ENCODE measurements around the gene CRYZL1.

Gene CRYZL1

DNA sequence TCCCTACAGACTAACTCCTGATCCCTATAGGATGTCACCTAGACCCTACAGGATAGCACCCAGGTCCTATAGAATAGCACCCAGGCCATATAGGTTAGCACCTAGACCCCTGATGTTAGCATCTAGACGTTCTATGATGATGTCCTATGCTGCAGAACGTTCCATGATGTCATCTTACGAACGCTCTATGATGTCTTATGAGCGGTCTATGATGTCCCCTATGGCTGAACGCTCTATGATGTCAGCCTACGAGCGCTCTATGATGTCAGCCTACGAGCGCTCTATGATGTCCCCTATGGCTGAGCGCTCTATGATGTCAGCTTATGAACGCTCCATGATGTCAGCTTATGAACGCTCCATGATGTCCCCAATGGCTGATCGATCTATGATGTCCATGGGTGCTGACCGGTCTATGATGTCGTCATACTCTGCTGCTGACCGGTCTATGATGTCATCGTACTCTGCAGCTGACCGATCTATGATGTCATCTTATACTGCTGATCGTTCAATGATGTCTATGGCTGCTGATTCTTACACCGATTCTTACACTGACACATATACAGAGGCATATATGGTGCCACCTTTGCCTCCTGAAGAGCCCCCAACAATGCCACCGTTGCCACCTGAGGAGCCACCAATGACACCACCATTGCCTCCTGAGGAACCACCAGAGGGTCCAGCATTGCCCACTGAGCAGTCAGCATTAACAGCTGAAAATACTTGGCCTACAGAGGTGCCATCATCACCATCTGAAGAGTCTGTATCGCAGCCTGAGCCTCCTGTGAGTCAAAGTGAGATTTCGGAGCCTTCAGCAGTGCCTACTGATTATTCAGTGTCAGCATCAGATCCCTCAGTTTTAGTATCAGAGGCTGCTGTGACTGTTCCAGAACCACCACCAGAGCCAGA is 89.2 kb downstream of the CRYZL1 start:
- POLR2A ChIA-PET: interaction anchor here (1.1 to 1.5 kb wide), 2 partner anchors 9 to 18 kb away, joined by 3 read pairs; no protein-coding TSS in a partner anchor
- no peak for DNase-seq (ENCODE audit: low read depth, low spot score)
- TF ChIP-seq, protein P1, sequence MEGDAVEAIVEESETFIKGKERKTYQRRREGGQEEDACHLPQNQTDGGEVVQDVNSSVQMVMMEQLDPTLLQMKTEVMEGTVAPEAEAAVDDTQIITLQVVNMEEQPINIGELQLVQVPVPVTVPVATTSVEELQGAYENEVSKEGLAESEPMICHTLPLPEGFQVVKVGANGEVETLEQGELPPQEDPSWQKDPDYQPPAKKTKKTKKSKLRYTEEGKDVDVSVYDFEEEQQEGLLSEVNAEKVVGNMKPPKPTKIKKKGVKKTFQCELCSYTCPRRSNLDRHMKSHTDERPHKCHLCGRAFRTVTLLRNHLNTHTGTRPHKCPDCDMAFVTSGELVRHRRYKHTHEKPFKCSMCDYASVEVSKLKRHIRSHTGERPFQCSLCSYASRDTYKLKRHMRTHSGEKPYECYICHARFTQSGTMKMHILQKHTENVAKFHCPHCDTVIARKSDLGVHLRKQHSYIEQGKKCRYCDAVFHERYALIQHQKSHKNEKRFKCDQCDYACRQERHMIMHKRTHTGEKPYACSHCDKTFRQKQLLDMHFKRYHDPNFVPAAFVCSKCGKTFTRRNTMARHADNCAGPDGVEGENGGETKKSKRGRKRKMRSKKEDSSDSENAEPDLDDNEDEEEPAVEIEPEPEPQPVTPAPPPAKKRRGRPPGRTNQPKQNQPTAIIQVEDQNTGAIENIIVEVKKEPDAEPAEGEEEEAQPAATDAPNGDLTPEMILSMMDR (IDR thresholded peaks at IDR 0.05; ENCODE audit: insufficient read depth, low read length, missing control alignments): no peak
- H3K4me3 ChIP-seq (ENCODE audit: low read depth, low read length): no peak overlapping the region
- CTCF ChIA-PET: no interaction called here

DNA sequence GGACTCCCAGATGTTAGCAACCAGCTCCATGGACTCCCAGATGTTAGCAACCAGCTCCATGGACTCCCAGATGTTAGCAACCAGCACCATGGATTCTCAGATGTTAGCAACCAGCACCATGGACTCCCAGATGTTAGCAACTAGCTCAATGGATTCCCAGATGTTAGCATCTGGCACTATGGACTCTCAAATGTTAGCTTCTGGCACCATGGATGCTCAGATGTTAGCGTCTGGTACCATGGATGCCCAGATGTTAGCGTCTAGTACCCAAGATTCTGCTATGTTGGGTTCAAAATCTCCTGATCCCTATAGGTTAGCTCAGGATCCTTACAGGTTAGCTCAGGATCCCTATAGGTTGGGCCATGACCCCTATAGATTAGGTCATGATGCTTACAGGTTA is 89.9 kb downstream of the CRYZL1 start:
- DNase-seq (ENCODE audit: low read depth, low spot score): no peak
- H3K4me3 ChIP-seq (ENCODE audit: low read depth, low read length): no peak overlapping the region
- TF ChIP-seq, protein P1 (IDR thresholded peaks at IDR 0.05; ENCODE audit: insufficient read depth, low read length, missing control alignments): no peak
- ChIA-PET CTCF (interaction anchor here (0.7 kb wide), 1 partner anchor 343 kb away, joined by 3 read pairs; no protein-coding TSS in a partner anchor), POLR2A (interaction anchor here (1.1 to 1.5 kb wide), 2 partner anchors 9 to 19 kb away, joined by 3 read pairs; no protein-coding TSS in a partner anchor)

DNA sequence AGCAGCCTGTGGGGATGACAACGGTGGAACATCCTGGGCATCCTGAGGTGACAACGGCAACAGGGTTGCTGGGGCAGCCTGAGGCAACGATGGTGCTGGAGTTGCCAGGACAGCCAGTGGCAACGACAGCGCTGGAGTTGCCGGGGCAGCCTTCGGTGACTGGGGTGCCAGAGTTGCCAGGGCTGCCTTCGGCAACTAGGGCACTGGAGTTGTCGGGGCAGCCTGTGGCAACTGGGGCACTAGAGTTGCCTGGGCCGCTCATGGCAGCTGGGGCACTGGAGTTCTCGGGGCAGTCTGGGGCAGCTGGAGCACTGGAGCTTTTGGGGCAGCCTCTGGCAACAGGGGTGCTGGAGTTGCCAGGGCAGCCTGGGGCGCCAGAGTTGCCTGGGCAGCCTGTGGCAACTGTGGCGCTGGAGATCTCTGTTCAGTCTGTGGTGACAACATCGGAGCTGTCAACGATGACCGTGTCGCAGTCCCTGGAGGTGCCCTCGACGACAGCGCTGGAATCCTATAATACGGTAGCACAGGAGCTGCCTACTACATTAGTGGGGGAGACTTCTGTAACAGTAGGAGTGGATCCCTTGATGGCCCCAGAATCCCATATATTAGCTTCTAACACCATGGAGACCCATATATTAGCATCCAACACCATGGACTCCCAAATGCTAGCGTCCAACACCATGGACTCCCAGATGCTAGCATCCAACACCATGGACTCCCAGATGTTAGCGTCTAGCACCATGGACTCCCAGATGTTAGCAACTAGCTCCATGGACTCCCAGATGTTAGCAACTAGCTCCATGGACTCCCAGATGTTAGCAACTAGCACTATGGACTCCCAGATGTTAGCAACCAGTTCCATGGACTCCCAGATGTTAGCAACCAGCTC is 90.5 kb downstream of the CRYZL1 start:
- POLR2A ChIA-PET: interaction anchor here (1.1 to 1.5 kb wide), 2 partner anchors 10 to 19 kb away, joined by 3 read pairs; no protein-coding TSS in a partner anchor
- CTCF ChIA-PET: interaction anchor here (0.7 kb wide), 1 partner anchor 344 kb away, joined by 3 read pairs; no protein-coding TSS in a partner anchor
- TF ChIP-seq, protein P1 (IDR thresholded peaks at IDR 0.05; ENCODE audit: insufficient read depth, low read length, missing control alignments): no peak
- H3K4me3 ChIP-seq (ENCODE audit: low read depth, low read length): no peak overlapping the region
- DNase-seq (ENCODE audit: low read depth, low spot score): no peak

DNA sequence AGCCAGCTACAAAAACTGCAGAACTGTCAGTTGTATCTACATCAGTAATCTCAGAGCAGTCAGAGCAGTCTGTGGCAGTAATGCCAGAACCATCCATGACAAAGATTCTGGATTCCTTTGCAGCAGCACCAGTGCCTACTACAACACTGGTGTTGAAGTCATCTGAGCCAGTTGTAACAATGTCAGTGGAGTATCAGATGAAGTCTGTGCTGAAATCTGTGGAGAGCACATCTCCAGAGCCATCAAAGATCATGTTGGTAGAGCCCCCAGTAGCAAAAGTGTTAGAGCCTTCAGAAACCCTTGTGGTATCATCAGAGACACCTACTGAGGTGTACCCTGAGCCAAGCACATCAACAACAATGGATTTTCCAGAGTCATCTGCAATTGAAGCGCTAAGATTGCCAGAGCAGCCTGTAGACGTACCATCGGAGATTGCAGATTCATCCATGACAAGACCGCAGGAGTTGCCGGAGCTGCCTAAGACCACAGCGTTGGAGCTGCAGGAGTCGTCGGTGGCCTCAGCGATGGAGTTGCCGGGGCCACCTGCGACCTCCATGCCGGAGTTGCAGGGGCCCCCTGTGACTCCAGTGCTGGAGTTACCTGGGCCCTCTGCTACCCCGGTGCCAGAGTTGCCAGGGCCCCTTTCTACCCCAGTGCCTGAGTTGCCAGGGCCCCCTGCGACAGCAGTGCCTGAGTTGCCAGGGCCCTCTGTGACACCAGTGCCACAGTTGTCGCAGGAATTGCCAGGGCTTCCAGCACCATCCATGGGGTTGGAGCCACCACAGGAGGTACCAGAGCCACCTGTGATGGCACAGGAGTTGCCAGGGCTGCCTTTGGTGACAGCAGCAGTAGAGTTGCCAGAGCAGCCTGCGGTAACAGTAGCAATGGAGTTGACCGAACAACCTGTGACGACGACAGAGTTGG is 91.4 kb downstream of the CRYZL1 start:
- DNase-seq (ENCODE audit: low read depth, low spot score): no peak
- H3K4me3 ChIP-seq (ENCODE audit: low read depth, low read length): no peak overlapping the region
- TF ChIP-seq, protein P1 (IDR thresholded peaks at IDR 0.05; ENCODE audit: insufficient read depth, low read length, missing control alignments): no peak
- POLR2A ChIA-PET: no interaction called here
- CTCF ChIA-PET: no interaction called here

DNA sequence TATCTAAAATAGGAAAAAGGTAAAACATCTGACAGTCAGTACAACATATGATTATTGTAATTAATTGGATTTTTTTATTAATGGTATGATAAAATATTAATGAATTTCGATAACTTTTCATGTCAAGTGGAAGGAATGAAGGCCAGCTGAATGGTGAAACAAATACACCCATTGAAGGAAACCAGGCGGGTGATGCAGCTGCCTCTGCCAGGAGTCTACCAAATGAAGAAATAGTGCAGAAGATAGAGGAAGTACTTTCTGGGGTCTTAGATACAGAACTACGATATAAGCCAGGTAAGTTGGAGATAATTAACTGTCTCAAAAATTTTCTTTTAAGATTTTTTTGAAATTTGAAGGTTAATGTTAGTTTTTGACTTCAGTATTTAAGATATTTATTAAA is 95.5 kb downstream of the CRYZL1 start:
- ChIA-PET CTCF (interaction anchor here (3.4 kb wide), 1 partner anchor 60 kb away, joined by 11 read pairs; no protein-coding TSS in a partner anchor), POLR2A (no interaction called here)
- TF ChIP-seq, protein P1 (IDR thresholded peaks at IDR 0.05; ENCODE audit: insufficient read depth, low read length, missing control alignments): no peak
- no peak overlapping the region for H3K4me3 ChIP-seq (ENCODE audit: low read depth, low read length)
- DNase-seq (ENCODE audit: low read depth, low spot score): no peak
